GM19372 (cell line): ENCODE results near the gene NCEH1.
"Not testable (repeated sequence)": the region's sequence is repeated elsewhere in the genome, so short reads cannot be mapped to it uniquely, and the experiment has no call there.

ENCODE experiments used
- ATAC-seq: cut with Tn5 transposase; IDR thresholded peaks from one replicate; pipeline ENCODE4 v1.9.1; 2021; ENCODE audit warnings: mild to moderate bottlenecking, low read depth, moderate library complexity; ENCODE audit not compliant: unreplicated experiment

The NCEH1 gene

GRCh38 chr3:172680684-172681083 lies 30.2 kb downstream of the NCEH1 start:
- ATAC-seq = no peak

DNA sequence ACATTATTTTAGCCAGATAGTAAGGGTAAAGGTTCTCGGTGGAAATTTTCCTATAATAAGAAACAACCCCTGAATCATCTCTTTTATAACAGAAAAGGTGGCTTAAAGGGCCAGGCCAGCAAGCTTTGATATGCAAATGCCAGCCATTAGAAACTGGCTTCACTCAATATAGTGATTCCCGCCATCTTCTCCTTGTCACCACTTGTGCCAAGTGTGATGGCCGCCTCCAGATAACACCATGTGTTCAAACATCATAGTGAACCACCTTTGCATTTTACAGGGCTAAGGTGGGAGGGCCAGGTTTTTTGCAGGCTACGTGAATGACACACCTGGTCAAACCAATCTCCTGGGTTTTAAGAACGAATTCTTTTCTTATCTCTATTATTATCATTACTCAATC lies 31.3 kb downstream of the NCEH1 start:
- ATAC-seq = no peak

DNA sequence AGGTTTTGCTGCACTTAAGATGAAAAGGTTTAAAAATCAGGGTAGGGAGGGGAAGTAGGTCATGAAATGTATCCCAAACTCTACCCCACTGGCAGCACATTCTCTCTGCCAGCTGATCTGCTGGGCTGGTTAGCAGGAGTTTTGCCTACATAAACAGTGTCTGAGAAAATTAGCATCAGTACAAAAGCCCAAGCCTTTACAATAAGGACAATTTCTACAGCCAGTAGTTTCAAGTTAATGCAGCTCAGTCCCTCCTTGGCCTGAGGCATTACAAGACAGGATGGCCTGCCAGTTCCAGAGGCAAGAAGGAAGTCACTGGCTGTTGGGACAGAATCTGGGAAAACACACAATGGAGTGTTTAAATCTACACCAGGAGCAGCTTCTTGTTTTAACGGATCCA lies 32.8 kb downstream of the NCEH1 start:
- no peak for ATAC-seq

DNA sequence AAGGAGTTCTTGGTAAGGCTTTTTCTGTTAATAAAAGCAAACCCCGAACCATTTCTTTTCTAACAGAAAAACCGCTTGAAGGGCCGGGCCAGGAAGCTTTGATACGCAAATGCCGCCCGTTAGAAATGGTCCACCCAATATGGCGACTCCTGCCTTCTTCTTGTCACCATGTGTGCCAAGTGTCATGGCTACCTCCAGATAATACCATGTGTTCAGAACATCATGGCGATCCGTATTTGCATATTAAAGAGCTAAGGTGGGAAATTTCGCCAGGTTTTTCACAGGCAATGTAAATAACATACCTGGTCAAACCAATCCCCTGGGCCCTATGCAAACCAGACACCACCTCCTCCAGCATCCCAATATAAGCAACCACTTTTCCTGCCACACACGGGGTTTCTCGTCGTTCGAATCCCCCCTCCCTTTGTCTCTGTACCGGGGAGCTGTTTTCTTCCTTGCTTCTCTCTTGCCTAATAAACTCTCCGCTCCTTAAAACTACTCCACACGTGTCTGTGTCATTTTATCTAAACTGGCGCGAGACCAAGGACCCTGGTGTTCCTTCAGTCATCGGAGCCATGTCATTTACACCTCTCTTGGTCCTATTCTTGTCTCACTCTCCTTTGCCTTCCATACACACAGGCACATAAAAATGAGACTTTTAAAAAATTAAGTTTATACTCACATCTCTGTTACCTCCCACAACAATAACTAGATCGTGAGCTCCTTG lies 34.5 kb downstream of the NCEH1 start:
- no peak for ATAC-seq

DNA sequence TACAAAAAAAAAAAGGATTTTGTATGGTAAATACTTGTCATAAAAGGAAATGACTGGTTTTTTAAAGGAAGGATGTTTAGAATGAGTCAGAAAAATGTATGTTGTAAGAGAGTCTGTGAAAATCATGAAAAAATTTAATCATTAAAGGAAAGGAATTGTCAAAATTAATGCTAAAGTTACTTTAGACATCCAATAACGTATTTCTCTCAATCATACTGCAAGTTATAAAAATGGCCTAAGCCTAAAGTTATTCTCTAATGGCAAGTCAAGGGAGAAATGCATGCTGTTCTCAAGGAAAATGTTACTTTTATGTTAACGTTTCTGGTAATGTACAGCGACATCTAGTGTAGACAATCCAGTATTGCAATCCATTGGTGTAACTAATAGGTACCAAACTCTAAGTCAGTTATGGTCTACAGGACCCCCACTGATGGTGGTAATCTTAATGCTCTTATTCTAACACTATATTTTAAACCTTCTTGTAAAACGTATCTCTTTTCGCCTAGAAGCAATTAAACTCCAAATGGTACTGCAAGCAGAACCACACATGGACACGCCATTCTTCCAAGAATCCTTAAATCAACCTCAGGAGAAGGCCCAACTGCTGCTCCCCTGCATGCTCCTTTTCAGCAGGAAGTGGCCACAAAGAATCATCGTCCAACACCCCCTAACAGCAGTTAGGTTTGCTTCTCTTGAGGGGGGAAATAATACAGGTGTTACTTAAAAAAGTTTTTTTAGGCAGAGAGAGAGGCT lies 35.2 kb downstream of the NCEH1 start:
- no peak for ATAC-seq

DNA sequence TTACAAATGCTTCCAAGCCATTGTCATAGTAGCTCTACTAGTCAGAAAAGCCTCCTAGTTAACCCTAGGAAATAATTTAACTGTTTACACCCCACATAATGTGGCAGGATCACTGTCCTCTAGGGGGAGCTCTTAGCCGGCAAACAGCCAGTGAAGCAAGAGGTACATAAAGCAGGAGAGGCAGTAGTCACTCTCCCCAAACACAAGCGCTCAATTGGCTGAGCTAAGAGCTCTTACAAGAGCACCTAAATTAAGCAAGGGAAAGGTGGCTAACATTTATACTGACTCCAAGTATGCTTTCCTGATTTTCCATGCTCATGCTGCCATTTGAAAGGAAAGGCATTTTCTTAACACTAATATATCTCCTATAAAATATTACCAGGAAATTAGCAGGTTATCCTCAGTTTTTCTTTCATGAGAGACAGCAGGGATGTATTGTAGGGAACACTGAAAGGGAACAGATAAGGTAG lies 37.6 kb downstream of the NCEH1 start:
- ATAC-seq = peak; percentile 90

DNA sequence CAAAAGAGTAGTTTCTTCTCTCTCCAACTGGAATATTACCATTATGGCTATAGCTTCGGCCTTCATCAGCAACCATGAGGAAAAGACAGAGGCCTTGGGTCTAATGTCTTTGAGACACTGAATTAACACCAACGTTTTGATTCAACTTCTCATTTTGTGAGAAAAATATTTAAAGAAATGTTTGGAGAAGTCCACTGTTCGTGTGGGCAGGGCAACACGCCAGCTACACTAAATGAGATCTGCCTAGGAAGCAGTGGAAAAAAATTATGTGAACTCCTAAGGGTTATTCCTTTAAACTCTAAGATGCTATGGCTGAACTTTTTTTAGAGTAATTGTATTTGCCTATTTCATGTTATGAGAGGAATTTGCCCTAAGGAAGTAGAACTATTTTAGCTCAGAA lies 41.8 kb downstream of the NCEH1 start:
- ATAC-seq = no peak

GRCh38 chr3:172666873-172667694 lies 43.8 kb downstream of the NCEH1 start:
- peak; percentile 100 for ATAC-seq

DNA sequence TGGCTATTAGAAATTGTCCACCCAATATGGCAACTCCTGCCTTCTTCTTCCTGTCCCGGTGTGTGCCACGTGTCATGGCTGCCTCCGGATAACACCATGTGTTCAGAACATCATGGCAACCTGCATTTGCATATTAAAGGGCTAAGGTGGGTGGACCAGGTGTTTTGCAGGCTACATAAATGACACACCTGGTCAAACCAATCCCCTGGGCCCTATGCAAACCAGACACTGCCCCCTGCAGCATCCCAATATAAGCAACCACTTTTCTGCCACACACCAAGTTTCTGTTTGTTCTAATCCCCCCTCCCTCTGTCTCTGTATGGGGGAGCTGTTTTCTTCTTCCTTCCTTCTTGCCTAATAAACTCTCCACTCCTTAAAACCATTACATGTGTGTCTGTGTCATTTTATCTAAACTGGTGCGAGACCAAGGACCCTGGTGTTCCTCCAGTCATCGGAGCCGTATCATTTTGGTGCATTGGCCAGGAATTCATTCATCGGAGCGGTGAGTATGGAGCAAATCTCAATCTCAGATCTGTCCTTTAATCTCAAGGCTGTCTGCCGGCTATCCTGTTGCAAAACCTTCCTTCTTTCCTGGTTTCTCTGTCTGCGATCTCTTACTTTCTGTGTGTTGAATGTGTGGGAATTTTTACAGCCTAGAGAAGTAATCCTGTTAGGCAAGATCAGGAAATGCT lies 44.5 kb downstream of the NCEH1 start:
- ATAC-seq = peak; percentile 17

DNA sequence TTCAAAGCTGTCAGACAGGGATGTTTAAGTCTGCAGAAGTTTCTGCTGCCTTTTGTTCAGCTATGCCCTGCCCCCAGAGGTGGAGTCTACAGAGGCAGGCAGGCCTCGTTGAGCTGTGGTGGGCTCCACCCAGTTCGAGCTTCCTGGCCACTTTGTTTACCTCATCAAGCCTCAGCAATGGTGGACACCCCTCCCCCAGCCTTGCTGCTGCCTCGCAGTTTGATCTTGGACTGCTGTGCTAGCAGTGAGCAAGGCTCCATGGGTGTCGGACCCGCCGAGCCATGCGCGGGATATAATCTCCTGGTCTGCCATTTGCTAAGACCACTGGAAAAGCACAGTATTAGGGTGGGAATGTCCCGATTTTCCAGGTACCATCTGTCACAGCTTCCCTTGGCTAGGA lies 45.4 kb downstream of the NCEH1 start:
- not testable (repeated sequence) for ATAC-seq

DNA sequence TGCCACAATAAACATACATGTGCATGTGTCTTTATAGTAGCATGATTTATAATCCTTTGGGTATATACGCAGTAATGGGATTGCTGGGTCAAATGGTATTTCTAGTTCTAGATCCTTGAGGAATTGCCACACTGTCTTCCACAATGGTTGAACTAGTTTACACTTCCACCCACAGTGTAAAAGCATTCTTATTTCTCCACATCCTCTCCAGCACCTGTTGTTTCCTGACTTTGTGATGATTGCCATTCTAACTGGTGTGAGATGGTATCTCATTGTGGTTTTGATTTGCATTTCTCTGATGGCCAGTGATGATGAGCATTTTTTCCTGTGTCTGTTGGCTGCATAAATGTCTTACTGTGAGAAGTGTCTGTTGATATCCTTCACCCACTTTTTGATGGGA lies 50.4 kb downstream of the NCEH1 start:
- not testable (repeated sequence) for ATAC-seq

GRCh38 chr3:172659246-172660002 lies 51.4 kb downstream of the NCEH1 start:
- ATAC-seq = no peak

DNA sequence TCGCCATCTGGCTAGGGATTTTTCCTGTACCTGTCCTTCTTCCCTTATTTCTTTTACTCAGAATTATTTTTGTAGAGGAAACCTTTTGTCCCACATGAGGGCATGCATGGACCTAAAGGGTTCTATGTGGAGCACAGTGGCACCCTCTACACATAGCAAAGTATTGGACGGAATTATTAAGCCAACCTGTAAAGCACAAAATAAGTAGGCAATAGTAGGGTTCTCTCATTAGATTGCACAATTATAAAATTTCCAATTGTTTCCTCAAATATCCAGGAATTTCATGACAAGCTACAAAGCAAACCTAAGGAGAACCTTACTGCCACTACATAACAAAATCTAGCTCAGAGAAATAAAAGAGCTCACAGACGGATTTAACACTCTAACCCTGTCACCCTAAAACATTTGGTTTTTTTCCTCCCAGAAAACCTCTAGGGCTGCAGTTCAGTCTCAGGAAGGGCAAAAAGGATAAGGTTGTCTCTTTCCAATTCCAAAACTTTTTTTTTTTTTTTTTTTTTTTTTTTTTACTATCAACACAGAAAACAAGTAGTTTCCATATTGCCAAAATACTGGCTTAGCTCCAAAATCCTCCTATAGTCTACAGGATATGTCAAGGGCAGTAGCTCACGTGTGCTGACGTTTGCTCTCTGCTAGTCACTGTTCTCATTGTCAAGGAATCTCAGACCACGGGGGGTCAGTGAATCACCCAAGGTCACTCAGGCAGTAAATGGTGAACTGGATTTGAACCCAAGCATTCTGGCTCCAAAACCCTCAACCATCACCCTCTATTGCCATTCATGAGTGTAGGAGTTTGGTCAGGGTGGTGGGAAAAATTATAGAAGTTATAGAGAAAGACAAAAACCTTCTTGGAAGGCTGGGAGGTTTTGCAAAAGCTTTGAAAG lies 52.3 kb downstream of the NCEH1 start:
- no peak for ATAC-seq

GRCh38 chr3:172656602-172657001 lies 54.3 kb downstream of the NCEH1 start:
- ATAC-seq = no peak

GRCh38 chr3:172655388-172655787 lies 55.5 kb downstream of the NCEH1 start:
- ATAC-seq = no peak

GRCh38 chr3:172654470-172654869 lies 56.4 kb downstream of the NCEH1 start:
- ATAC-seq = no peak

DNA sequence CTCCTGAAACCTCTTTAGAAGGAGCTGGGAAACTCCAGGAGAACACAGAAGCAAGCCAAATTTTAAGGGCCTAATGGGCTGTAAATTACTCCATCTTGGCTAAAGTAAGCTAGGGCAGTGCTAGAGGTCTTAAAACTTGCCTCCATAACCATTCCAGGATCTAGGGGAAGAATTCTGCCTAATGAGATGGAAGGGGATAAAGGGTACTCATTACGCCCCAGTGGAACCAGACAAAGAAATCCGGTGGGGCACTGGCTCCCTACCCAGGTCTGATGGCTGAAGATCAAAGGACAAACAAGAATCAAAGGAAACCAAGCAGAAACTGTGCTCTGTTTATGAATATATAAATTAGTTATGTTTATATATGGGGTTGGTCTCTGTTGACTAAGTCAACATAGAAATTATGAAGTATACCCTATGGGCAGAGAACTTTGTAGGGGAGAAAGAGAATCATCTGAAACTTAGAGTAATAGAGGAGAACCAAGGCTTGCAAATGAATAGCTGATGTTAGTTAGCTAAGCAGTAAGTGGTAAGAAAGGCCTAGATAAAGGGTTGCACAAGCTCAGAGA lies 57.8 kb downstream of the NCEH1 start:
- no peak for ATAC-seq

DNA sequence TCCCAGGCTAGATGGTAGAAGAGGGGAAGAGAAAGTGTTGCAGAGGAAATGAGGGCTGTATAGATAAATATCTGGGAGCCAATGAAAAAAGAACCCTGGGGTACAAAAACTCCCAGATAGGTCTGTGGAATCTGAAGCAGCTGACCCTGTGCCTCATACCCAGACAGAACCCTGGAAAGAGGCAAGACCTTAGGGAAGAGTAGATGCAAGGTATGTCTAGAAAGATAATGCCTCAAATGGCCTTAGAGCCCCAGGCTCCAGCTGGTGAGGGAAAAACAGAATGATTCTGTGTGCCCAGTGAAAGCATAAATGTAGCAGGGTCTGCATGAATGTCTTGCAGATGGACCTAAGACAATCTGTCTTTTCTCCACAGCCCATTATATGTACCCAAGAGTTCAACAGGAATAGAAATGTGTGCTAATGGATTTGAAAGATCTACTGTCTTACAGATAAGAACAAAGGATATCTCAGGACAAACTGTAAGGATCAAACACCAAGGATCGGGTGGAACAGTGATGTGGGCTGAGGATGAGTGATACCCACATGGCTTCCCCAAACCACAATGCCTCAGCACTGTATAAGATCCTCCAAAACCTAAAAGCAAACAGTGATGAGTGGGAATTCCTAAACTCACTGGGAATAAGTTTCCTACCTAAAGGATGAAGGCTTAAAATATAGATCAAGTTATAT lies 58.8 kb downstream of the NCEH1 start:
- ATAC-seq = no peak
